ENCODE measurements around the gene ARMC9. TPM values are rescaled to one million over a fixed set of nuclear protein-coding genes. Genes with fewer than 3 reads are reported as not detected.
A peak's percentile ranks its signal among the peaks of the same experiment; 100 is the strongest.
"Not testable (repeated sequence)": the region's sequence is repeated elsewhere in the genome, so short reads cannot be mapped to it uniquely, and the experiment has no call there.

Gene ARMC9
- total RNA-seq, 1 donor, result 9.7 TPM

DNA sequence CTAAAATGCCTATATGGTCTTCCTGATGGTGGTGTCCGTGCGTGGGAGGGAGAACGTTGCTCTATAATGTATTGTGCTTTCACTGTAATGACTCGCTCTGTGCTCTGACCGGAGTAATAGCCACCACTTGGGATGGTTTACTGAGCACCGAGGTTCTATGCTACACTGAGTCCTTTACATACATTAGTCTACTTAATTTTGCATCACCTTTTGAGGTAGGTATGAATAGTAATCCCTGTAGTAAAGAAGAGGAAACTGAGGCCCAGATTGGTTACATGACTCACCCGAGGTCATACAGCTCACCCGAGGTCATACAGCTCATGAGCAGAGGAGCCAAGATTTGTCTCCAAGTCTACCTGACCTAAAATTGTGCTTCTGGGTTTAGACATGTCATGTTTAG lies 79.5 kb downstream of the ARMC9 start:
- no peak for DNase-seq (ENCODE audit: low read depth in 2 of 3, low spot score in 2 of 3)

DNA sequence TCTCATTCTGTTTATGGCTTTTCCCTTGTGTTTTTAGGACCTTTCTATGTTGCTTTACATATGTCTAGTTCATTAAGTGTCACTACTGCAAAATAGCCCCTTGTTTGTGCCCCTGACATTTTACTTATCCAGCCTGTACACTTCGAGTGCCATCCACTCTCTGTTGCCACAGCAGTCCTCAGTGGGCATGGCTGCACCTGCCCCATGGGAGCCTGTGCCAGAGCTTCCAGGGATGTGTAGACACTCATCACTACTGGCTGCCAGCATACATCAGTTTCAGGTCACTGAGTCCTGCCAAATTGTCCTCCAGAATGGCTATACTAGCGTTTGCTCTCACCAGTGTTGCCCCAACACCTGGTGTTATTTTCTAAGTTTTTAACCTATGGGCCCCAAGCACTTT lies 80.4 kb downstream of the ARMC9 start:
- DNase-seq (ENCODE audit: low read depth in 2 of 3, low spot score in 2 of 3), result no peak

DNA sequence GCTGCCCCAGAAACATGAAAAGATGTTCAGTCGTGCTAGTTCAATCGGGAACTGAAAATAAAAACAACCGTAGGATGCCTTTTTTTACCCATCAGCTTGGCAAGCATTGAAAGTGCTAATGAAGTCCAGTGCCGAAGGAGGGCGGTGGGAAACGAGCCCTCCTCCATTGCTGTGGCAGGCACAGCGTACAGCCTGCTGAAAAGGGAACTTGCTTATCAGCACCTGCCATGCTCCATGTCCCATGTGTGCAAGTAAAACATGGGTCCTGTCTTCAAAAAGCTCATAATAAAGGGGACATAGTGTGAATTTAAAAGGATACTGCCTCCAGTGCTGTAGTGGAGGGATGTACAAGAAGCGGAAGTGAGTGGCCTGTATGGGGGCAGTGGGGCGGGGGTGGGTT lies 82.4 kb downstream of the ARMC9 start:
- DNase-seq (ENCODE audit: low read depth in 2 of 3, low spot score in 2 of 3), result peak in 2 of 3 donors; percentile 71 to 89

DNA sequence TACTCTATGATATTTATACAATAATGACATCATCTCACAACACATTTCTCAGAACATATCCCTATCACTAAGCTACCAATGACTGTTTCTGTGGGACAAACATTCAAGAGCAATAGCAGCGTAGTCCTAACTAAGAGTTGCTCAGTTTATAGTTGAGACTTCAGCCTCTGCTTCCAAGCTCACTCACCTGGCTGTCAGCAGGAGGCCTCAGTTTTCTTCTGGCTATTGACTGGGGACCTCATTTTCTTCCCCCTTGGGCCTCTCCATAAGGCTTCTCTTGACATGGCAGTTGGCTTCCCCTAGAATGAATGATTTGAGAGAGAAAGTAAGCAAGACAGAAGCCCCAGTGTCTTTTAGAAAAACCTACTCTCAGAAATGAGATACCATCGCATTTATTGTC lies 85.9 kb downstream of the ARMC9 start:
- DNase-seq (ENCODE audit: low read depth in 2 of 3, low spot score in 2 of 3), result no peak

DNA sequence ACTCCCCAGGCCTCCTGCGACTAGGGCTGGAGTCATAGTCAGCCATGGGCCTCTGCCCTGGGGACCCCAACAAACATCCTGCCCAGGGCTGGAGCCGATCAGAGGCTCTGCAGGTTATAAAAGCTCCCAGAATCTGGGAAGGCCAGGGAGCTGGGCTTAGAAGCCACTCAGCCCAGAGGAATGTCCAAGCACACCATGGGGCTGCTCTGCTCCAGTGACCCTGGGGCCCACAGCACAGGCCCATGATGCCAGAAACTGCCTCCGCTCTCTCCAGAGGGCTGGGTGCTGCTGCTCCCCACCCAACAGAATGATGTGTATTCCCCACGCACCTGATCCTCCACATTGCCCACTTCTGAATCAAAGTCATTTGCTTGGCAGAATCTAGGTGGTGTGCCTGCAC lies 88.5 kb downstream of the ARMC9 start:
- DNase-seq (ENCODE audit: low read depth in 2 of 3, low spot score in 2 of 3), result no peak

DNA sequence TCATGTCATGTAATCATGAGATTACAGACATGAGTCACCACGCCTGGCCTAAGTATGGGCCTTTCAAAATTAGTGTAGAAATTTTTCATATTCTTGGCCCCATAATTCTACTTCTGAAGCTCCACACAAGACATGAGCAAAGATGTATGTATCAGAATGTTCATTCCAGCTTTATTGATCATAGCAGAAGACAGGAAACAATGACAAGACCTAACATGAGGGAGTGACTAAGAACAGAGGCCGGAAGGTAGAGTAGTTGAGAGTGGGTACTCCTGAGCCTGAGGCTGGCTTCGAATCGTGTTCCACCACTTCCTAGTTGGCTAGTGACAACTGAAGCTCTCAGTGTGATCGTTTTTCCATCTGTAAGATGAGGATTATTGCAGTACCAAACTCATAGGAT lies 89.3 kb downstream of the ARMC9 start:
- no peak for DNase-seq (ENCODE audit: low read depth in 2 of 3, low spot score in 2 of 3)

DNA sequence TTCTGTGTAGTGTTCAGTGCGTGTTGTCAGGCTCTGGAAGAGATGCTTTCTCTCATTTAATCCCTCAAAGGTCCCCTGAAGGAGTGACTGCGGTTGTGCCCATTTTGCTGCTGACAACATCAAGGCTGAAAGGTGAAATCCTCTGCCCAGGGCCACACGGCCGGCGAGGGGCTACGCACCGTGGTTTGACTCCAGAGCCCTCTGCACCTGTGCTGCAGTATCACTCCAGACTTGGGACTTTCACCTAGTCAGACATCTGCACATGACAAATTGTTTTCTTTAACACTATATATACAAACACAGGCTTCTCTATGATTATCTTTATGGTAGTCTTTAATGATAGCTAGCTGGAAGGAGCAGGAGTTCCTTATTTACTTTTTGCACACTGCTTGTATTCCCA lies 90.2 kb downstream of the ARMC9 start:
- DNase-seq (ENCODE audit: low read depth in 2 of 3, low spot score in 2 of 3), result no peak

DNA sequence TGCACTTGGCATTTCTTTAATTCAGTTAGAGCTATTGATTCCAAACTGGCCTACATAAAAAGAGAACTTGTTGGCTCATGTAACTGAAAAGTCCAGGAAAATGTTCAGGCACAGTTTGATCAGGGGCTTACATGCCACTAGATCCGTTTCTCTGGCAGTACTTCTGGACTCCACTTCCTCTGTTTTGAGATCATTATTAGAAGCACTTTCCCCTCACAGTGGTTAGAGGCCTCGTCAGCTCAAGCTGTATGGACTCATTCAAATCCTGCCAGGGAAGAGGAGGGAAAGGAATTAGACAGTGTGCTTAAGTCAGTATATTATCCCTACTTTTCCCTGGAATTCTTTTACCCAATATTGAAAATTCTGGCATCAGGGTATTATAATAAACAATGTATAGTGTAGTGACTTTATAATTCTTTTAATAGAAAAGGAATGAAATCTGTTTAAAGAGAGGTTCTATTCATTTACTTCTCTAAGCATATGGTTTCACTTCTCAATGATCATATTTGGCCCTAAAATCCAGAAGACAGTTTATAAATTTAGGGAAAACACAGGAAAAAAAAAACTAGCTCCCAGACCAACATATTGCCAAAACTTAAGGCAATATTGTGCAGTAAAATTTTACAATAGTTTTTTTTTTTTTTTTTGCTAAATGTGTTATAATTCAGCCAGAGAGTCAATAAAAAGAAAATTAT lies 92.0 kb downstream of the ARMC9 start:
- no peak for DNase-seq (ENCODE audit: low read depth in 2 of 3, low spot score in 2 of 3)

DNA sequence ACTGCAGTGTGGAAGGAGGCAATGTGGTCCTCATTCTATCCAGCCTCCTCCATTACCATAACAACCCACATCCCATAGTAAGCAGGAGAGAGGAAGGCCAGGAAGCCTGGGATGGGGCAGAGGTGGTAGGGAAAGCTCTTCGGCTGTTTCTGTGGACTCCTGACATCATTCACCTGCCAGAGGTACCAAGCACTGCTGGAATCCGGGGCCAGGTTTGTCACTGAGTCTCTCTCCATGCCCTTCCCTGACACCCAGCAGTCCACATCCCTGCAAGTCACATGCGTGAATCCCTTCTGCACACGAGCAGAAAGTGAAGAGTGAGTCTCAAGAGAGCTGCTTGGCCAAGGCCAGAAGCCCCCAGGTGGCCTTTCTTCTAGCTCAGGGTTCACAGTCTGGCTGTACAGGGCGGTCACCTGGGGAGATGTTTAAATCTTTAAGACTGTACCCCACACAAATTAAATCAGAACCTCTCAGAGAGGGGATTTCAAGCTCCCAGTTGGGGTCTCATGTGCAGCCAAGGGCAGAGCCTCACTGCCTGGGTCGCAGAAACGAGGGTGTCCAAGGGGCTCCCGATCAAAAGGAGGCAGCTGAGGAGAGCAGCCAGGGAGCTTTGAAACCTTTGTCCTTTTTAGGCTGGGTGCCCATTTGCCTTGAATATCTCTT lies 94.2 kb downstream of the ARMC9 start:
- DNase-seq (ENCODE audit: low read depth in 2 of 3, low spot score in 2 of 3), result no peak

DNA sequence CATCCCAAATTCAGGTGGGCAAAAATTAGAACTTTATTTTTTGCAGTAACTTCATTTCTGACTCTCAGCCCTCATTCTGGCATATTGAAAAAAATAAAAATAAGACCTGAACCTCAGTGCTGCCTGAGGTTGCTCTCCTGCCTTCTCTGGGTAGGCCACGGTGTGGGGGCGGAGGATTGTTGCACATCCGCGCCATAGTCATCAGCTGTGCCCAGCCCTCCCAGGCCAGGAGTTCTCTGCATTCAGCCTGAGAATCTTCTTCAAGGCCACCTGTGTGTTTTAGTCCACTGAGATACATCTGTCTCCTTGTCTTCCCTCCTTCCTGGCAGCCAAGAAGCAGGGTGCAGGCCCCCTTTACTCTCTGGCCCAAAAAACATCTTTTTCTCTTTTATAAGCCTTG lies 94.7 kb downstream of the ARMC9 start:
- DNase-seq (ENCODE audit: low read depth in 2 of 3, low spot score in 2 of 3), result no peak

DNA sequence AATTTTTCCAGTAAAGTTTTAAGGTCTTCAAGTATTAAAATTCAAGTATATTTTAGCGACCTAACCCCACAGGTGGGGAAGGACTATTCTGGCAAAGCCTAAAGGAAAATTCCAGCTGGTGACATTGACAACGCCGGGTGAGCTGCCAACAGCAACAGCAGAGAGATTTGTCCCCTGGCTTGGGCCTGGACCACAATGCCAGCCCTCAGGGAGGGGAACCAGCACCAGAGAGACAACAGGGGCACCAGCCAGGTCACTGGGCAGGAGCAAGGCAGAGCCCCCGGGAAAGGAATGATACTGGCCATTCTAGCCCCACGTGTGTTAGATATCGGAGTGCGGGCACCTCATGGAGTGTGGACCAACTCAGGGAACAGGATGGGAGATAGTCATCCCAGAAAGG lies 95.7 kb downstream of the ARMC9 start:
- no peak for DNase-seq (ENCODE audit: low read depth in 2 of 3, low spot score in 2 of 3)

DNA sequence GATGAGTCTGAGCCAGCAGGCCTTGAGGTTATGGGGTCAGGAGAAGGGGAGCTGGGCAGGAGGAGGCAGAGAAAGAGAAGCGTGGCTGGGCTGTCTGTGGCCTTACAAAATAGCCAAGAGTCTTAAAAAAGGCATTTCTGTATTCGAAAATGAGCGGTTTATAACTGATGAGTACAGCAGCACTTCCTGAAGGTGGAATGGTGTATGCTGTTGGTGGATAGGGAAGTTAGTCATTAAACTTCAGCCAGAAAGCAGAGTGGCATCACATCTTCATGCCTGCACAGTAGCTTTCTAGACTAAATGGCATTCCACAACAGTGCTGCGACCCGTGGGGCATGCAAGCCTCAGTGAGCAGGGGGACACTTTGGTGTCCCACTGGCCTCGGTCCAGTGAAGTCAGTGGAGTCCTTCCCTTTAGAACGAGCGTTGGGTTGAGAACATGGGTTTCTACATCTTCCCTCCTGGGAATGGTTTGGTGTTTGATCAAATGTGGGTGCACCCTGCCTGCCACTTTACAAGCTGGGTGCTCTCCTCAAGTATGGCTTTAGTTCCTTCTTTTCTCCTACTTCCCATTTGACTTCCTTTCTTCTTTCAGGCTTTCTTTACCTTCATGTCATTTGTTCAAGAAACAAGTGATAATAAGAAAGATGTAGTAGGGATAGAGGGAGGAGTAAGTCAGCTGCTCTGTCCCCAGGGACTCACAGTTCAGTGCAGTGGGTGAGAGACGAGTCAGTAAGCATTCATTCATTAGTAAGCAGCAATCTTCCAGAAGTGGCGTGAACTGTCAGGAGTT lies 96.3 kb downstream of the ARMC9 start:
- peak in 1 of 3 donors; percentile 13 for DNase-seq (ENCODE audit: low read depth in 2 of 3, low spot score in 2 of 3)

DNA sequence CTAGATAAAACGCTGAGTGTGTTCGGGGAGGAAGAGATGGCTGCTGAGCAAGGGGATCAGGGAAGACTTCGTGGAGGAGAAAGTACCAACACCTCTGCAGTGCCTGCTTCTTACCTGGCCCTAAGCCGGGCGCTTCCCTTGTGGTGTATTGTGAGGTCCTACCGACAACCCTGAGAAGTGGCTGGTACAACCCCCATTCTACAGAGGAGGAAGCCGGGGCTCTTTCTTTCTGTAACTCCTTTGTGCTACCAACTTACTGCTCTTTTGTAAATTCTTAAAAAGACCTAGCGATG lies 96.9 kb downstream of the ARMC9 start:
- DNase-seq (ENCODE audit: low read depth in 2 of 3, low spot score in 2 of 3), result no peak

DNA sequence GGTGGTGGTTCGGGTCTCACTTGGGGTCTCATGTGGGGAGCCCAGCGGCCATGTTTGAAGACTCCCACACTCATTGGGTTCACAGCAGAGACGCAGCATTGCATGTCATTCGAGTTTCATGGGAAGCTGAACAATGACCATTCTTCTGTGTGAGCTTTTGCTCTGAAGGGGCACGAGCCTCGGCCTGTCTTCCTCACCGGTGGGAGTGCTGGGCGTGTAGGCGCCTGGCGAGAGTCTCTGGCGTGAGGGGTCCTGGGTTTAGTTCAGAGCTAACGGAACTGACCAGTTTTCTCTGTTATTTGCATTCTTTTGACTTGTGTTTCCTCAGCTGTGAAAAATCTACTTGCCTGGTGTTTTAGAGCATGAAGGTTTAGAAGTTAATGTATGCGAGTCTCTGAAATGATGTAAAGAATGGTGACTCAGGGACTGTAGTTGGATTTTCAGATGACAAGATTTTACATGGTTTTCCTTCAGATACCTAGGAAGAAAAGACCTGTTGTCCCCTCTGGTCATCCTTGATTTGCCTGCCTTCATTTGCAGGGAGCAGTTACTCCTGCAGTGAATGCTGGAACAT lies 98.1 kb downstream of the ARMC9 start:
- no peak for DNase-seq (ENCODE audit: low read depth in 2 of 3, low spot score in 2 of 3)

DNA sequence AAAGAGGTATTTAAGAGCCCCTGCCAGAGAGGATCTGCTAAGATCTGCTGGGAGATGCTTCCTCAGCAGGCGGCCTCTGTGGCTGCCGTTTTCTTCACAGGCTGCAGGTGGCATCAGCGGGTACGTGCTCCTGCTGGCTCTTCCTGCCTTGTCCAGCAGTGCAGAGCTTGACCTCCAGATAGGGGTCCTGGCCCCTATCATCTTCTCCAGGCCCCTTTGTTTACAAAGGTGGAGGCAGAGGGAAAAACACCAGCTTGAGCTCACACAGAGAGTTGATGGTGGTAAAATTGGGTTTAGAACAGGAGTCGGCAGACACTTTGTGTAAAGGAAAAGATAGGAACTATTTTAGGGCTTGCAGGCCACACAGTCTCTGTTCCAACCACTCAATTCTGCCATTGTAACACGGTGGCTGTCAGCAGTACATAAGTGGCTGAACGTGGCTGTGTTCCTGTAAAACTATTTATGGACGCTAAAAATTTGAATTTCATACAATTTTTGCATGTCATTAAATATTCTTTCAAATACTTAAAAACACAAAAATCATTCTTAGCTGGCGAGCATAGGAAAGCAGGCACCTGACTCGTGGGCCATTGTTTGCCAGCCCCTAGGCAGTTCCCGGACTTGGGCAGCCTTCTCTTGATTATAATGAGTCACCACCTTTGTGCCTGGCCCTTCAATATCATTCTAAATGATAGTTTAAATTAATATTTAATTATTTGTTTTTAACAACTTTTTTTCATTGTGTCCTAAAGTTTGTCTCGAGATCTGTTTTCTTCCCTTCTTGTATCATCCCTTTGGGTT lies 98.9 kb downstream of the ARMC9 start:
- DNase-seq (ENCODE audit: low read depth in 2 of 3, low spot score in 2 of 3), result peak in 2 of 3 donors; percentile 31 to 55

DNA sequence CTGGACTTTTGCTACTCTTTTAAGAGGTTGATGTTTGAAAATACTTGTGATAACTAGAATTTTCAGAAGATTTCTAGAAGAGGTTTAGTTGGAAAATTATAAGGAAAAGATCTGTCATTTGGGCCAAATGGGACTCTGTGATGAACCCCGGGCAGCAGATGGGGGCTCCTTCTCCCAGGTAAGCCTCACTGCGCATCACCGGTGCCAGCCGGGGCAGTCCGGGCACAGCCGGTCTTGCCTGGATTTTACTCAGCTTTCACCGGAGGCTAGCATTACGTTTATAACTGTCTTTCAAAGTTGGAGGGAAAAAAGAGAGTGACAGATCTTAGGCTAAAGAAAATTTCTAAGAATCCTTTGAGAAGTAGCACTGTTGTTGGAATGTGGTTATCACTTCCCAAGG lies 99.7 kb downstream of the ARMC9 start:
- no peak for DNase-seq (ENCODE audit: low read depth in 2 of 3, low spot score in 2 of 3)

DNA sequence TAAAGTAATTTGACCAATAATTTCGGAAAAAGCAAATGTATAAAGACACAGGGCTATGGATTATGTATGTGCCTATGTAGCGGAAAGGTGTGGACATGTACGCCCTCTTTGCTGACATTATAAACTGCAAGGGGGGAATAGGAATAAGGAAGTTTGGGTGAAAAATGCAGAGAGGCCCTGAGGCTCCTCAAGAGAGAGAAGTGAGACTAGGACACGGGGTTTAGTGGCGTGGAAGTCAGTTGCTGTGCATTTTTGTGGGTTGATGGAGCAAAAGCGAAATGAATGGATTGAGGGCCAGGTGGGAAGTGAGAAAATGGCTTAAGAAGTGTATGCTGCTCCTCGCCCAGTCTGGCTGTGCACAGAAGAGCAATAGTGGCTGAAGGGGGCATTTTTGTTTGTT lies 100.8 kb downstream of the ARMC9 start:
- DNase-seq (ENCODE audit: low read depth in 2 of 3, low spot score in 2 of 3), result peak in 2 of 3 donors; percentile 26 to 35

DNA sequence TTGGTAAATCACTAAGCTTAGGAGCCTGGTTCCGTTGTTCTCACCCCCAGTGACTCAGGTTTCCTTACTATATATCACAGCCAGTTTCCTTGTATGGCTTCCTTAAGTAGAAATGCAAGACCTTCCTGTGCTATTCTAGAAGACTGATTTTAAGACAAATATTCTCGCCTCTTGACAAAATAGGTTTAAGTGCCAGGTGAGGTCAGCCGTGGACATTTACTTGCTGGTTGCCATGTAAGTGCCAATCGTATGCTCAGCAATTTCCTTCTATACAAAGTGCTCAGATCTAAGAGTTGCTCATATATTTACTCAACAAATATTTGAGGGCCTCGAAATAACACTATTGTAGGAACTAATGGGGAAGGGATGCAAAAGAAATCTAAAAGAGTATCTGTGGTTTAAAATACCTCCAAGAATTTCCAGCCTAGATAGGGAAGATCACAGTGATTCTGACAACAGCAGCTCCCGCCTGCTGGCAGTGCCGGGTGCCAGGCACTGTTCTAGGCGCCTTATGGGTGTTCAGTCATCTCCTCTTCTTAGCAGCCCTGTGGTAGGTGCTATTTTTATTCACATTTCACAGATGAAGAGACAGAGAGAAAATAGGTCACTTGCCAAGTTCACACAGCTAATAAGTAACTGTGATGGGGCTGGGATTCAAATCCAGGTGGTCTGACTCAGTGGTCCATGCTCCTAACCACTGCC lies 101.7 kb downstream of the ARMC9 start:
- DNase-seq (ENCODE audit: low read depth in 2 of 3, low spot score in 2 of 3), result peak in 2 of 3 donors; percentile 39 to 48

DNA sequence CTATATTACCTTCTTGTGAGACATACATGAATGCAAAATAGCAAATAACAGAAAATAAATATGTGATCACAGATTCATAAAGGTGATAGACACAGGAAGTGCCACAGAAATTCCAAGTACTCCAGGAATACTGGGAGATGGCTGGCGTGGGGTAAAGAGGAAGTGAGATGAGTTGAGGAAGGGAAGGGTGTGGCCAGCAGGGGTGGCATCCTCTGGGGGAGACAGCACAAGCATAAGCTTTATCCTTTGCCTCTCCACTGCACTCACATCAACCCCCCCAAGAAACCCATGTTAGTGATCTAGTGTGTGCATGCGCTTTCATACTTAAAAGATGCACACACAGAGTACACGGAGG lies 102.3 kb downstream of the ARMC9 start:
- DNase-seq (ENCODE audit: low read depth in 2 of 3, low spot score in 2 of 3), result no peak

DNA sequence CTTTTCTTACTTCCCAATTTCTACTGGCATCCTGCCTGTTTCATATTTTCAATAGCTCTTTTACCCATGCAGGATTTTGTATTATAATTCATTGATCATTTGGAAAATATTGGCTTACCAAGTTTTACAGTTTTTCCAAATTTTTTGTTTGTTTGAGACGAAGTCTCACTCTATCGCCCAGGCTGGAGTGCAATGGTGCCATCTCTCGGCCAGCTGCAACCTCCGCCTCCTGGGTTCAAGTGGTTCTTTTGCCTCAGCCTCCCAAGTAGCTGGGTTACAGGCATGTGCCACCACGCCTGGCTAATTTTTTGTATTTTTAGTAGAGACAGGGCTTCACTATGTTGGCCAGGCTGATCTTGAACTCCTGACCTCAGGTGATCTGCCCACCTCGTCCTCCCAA lies 105.8 kb downstream of the ARMC9 start:
- not testable (repeated sequence) for DNase-seq (ENCODE audit: low read depth in 2 of 3, low spot score in 2 of 3)
